Measurements from ENCODE around the gene IMMP2L.

The IMMP2L gene

GRCh38 chr7:110650328-110650727 is 912.0 kb downstream of the IMMP2L start:
- no peak for DNase-seq
- Histone ChIP-seq H3K9me3 (ENCODE audit: insufficient read depth, low read length, severe bottlenecking) (no peaks in the 10 kb centered on the region), H3K27me3 (ENCODE audit: insufficient read depth, low read length, poor library complexity) (no peaks in the 10 kb centered on the region), H4K20me1 (ENCODE audit: insufficient read depth, low read length) (no peaks in the 10 kb centered on the region), H3K4me2 (ENCODE audit: insufficient read depth, low read length) (no peak overlapping the region), H3K9ac (ENCODE audit: low read depth, low read length) (no peak overlapping the region), H3K36me3 (ENCODE audit: insufficient read depth, low read length) (no peaks in the 10 kb centered on the region), H3K27ac (ENCODE audit: low read length) (no peak overlapping the region), H2AFZ (ENCODE audit: low read depth, low read length) (no peak overlapping the region), H3K4me3 (ENCODE audit: low read depth in 1 of 2, low read length in 2 of 2) (no peak overlapping the region), H3K4me1 (ENCODE audit: insufficient read depth, low read length) (no peaks in the 10 kb centered on the region), H3K79me2 (ENCODE audit: insufficient read depth, low read length) (no peaks in the 10 kb centered on the region)
- no peak for ATAC-seq (ENCODE audit: insufficient read depth, low read depth)
- TF ChIP-seq EZH2 (IDR thresholded peaks at IDR 0.05; ENCODE audit: borderline replicate concordance, low read depth, low read length, severe bottlenecking) (no peak), CTCF (IDR thresholded peaks at IDR 0.05; ENCODE audit: borderline replicate concordance, extremely low read depth, low read length, poor library complexity, severe bottlenecking) (no peak)

GRCh38 chr7:110647266-110647665 is 915.0 kb downstream of the IMMP2L start:
- no peaks in the 10 kb centered on the region for H4K20me1 ChIP-seq (ENCODE audit: insufficient read depth, low read length)
- TF ChIP-seq CTCF (IDR thresholded peaks at IDR 0.05; ENCODE audit: borderline replicate concordance, extremely low read depth, low read length, poor library complexity, severe bottlenecking) (no peak), EZH2 (IDR thresholded peaks at IDR 0.05; ENCODE audit: borderline replicate concordance, low read depth, low read length, severe bottlenecking) (no peak)
- H3K27me3 ChIP-seq (ENCODE audit: insufficient read depth, low read length, poor library complexity) = no peaks in the 10 kb centered on the region
- ATAC-seq (ENCODE audit: insufficient read depth, low read depth) = no peak
- H3K27ac ChIP-seq (ENCODE audit: low read length) = no peak overlapping the region
- no peak overlapping the region for H3K9ac ChIP-seq (ENCODE audit: low read depth, low read length)
- H3K4me1 ChIP-seq (ENCODE audit: insufficient read depth, low read length) = no peaks in the 10 kb centered on the region
- no peak overlapping the region for H2AFZ ChIP-seq (ENCODE audit: low read depth, low read length)
- no peaks in the 10 kb centered on the region for H3K36me3 ChIP-seq (ENCODE audit: insufficient read depth, low read length)
- H3K9me3 ChIP-seq (ENCODE audit: insufficient read depth, low read length, severe bottlenecking) = no peaks in the 10 kb centered on the region
- H3K79me2 ChIP-seq (ENCODE audit: insufficient read depth, low read length) = no peaks in the 10 kb centered on the region
- H3K4me3 ChIP-seq (ENCODE audit: low read depth in 1 of 2, low read length in 2 of 2) = no peak overlapping the region
- no peak for DNase-seq
- no peak overlapping the region for H3K4me2 ChIP-seq (ENCODE audit: insufficient read depth, low read length)

- no peak for ATAC-seq (ENCODE audit: insufficient read depth, low read depth)
- H3K36me3 ChIP-seq (ENCODE audit: insufficient read depth, low read length) = no peaks in the 10 kb centered on the region
- H3K9me3 ChIP-seq (ENCODE audit: insufficient read depth, low read length, severe bottlenecking) = no peaks in the 10 kb centered on the region
- H3K4me1 ChIP-seq (ENCODE audit: insufficient read depth, low read length) = no peaks in the 10 kb centered on the region
- H3K4me2 ChIP-seq (ENCODE audit: insufficient read depth, low read length) = no peak overlapping the region
- H3K9ac ChIP-seq (ENCODE audit: low read depth, low read length) = no peak overlapping the region
- H4K20me1 ChIP-seq (ENCODE audit: insufficient read depth, low read length) = no peaks in the 10 kb centered on the region
- no peaks in the 10 kb centered on the region for H3K27me3 ChIP-seq (ENCODE audit: insufficient read depth, low read length, poor library complexity)
- H3K79me2 ChIP-seq (ENCODE audit: insufficient read depth, low read length) = no peaks in the 10 kb centered on the region
- no peak for DNase-seq
- H3K27ac ChIP-seq (ENCODE audit: low read length) = no peak overlapping the region
- H2AFZ ChIP-seq (ENCODE audit: low read depth, low read length) = no peak overlapping the region
- no peak overlapping the region for H3K4me3 ChIP-seq (ENCODE audit: low read depth in 1 of 2, low read length in 2 of 2)
- TF ChIP-seq CTCF (IDR thresholded peaks at IDR 0.05; ENCODE audit: borderline replicate concordance, extremely low read depth, low read length, poor library complexity, severe bottlenecking) (no peak), EZH2 (IDR thresholded peaks at IDR 0.05; ENCODE audit: borderline replicate concordance, low read depth, low read length, severe bottlenecking) (no peak)
Measured at GRCh38 chr7:110646804-110647203, 915.5 kb downstream of the IMMP2L start.

GRCh38 chr7:110645616-110646015 is 916.7 kb downstream of the IMMP2L start:
- Histone ChIP-seq H3K4me3 (ENCODE audit: low read depth in 1 of 2, low read length in 2 of 2) (no peak overlapping the region), H3K27me3 (ENCODE audit: insufficient read depth, low read length, poor library complexity) (no peaks in the 10 kb centered on the region), H4K20me1 (ENCODE audit: insufficient read depth, low read length) (no peaks in the 10 kb centered on the region), H3K36me3 (ENCODE audit: insufficient read depth, low read length) (no peaks in the 10 kb centered on the region), H3K27ac (ENCODE audit: low read length) (no peak overlapping the region), H3K9ac (ENCODE audit: low read depth, low read length) (no peak overlapping the region), H3K79me2 (ENCODE audit: insufficient read depth, low read length) (no peaks in the 10 kb centered on the region), H2AFZ (ENCODE audit: low read depth, low read length) (no peak overlapping the region; the same call in 1 of the 2 replicates), H3K9me3 (ENCODE audit: insufficient read depth, low read length, severe bottlenecking) (no peaks in the 10 kb centered on the region), H3K4me2 (ENCODE audit: insufficient read depth, low read length) (no peak overlapping the region), H3K4me1 (ENCODE audit: insufficient read depth, low read length) (no peaks in the 10 kb centered on the region)
- TF ChIP-seq EZH2 (IDR thresholded peaks at IDR 0.05; ENCODE audit: borderline replicate concordance, low read depth, low read length, severe bottlenecking) (no peak), CTCF (IDR thresholded peaks at IDR 0.05; ENCODE audit: borderline replicate concordance, extremely low read depth, low read length, poor library complexity, severe bottlenecking) (no peak)
- ATAC-seq (ENCODE audit: insufficient read depth, low read depth) (no peak), DNase-seq (no peak)
